NB4 (cell line): ENCODE data around the gene RASAL2.
A peak's percentile ranks its signal among the peaks of the same experiment; 100 is the strongest.
"Not testable (repeated sequence)": the region's sequence is repeated elsewhere in the genome, so short reads cannot be mapped to it uniquely, and the experiment has no call there.

Experiments
- DNase-seq: peaks from one replicate; pipeline ENCODE4 v3.0.0; 2010; ENCODE audit warnings: low read depth
- H3K4me3 ChIP-seq: one replicate; pipeline ENCODE4 v1.5.1; 2011; ENCODE audit warnings: mild to moderate bottlenecking, low read depth, low read length, moderate library complexity
- CTCF ChIP-seq: IDR thresholded peaks from one replicate; pipeline ENCODE4 v1.5.1; 2012; ENCODE audit warnings: low read depth, low read length
- MAX ChIP-seq: IDR thresholded peaks from 2 replicates; pipeline ENCODE4 v1.6.1; 2011; ENCODE audit warnings: low read depth, low read length
- MYC ChIP-seq: IDR thresholded peaks from 2 replicates; pipeline ENCODE4 v1.6.1; 2011; ENCODE audit warnings: low read depth, low read length
- POLR2A ChIP-seq: IDR thresholded peaks from 2 replicates; pipeline ENCODE4 v1.6.1; 2011; ENCODE audit warnings: mild to moderate bottlenecking; ENCODE audit not compliant: insufficient read length; ENCODE audit errors: extremely low read depth

The RASAL2 gene

DNA sequence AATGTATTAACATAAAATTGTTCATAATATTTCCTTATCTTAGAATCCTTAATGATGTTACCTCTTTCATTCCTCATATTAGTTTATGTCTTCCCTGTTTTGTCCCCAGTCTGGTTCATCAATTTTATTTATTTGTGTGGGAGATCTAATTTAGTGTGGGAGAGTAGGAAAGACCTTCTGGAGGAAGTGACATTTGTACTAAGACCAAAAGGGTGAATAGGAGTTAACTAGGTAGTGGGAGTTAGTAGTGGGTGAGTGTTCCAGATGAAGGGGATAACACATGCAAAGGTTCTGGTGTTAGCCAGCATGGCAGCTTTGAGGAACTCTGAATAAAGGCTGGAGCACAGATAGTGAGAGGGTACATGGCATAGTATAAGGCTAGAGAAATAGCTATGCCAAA, 21.4 kb downstream of the RASAL2 start:
- DNase-seq = peak; percentile 18
- TF ChIP-seq POLR2A = no peak
- no peak for TF ChIP-seq MAX
- no peak for TF ChIP-seq MYC
- TF ChIP-seq CTCF = no peak
- no peak overlapping the region for H3K4me3 ChIP-seq

- H3K4me3 ChIP-seq = no peak overlapping the region
- no peak for TF ChIP-seq CTCF
- no peak for DNase-seq
These were observed 24.6 kb downstream of the RASAL2 start for GRCh38 chr1:178118524-178118923.

- TF ChIP-seq MAX (peak; percentile 68), MYC (no peak; the same call in 1 of the 2 replicates)
- H3K4me3 ChIP-seq = no peak overlapping the region
- peak; percentile 92 for DNase-seq
These were observed 25.7 kb downstream of the RASAL2 start for GRCh38 chr1:178119628-178120027.

DNA sequence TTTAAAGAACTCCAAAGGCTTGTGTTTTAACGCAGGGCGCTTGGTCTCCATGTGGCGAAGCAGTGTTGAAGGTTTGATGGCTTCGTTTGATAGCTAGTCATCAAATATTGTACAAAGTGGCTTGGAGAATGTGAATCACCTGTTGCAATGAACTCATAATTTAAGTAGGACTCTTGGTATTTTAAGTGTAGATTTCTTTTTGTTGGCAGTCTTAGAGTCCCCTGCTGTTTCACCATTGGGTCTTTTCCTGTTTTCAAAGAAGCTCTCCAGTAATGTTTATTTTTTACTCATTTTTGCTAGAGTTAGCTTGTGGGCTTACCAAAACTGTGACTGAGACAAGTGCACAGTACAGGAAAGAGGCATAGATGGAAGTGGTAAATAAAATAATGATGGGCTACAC, 26.2 kb downstream of the RASAL2 start:
- no peak for TF ChIP-seq CTCF
- TF ChIP-seq POLR2A = no peak
- no peak for DNase-seq
- H3K4me3 ChIP-seq = no peak overlapping the region

- not testable (repeated sequence) for DNase-seq, H3K4me3 ChIP-seq
These were observed 26.7 kb downstream of the RASAL2 start for GRCh38 chr1:178120520-178121052.

DNA sequence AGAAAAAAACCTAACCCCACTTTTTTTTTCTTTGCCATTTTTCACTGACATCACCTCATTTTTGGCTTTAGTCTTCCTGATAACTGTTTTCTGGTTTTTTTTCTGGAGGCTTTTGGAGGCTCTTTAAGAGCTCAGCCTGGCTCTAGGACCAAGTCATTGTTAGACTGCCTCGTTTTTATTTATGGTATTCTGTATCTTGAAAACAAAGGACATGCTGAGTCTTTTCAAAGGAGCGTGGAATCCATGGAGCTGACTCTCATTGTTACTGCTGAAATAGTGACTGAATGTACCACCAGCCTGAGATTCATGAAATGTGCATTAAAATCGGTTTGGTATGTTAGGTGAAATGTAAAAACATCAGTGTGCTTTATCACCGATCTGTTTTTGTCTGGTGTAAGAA, 28.0 kb downstream of the RASAL2 start:
- no peak for DNase-seq
- TF ChIP-seq POLR2A (no peak), CTCF (no peak), MYC (no peak), MAX (no peak)
- H3K4me3 ChIP-seq = no peak overlapping the region

- DNase-seq = peak; percentile 26
- TF ChIP-seq POLR2A (no peak), MAX (no peak), CTCF (no peak), MYC (no peak)
- H3K4me3 ChIP-seq = no peak overlapping the region
These were observed 28.4 kb downstream of the RASAL2 start for GRCh38 chr1:178122283-178122682.
